Measurements from ENCODE around the gene NEDD8.
"Not testable (repeated sequence)": the region's sequence is repeated elsewhere in the genome, so short reads cannot be mapped to it uniquely, and the experiment has no call there.

The NEDD8 gene

GRCh38 chr14:24249230-24250021 lies 17.3 kb upstream of the NEDD8 start:
- in situ Hi-C loops (cut with MboI; ENCODE audit: low sequenced_read_pairs), result no loop called here

DNA sequence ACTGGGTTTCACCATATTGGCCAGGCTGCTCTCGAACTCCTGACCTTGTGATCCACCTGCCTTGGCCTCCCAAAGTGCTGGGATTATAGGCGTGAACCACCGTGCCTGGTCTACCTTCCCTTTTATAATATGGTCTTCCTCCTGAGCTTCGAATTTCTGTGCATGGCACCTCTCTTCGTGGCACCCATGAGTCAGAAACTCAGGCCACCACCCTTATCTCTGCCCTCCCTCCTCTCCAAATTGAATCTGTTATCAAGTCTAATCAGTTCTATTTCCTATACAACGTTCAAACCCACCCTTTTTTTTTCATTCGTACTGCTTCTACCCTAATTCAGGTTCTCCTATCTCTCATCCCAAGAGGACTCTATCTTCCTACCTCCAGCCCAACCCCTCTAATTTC lies 15.3 kb upstream of the NEDD8 start:
- in situ Hi-C loops (cut with MboI; ENCODE audit: low sequenced_read_pairs), result no loop called here

DNA sequence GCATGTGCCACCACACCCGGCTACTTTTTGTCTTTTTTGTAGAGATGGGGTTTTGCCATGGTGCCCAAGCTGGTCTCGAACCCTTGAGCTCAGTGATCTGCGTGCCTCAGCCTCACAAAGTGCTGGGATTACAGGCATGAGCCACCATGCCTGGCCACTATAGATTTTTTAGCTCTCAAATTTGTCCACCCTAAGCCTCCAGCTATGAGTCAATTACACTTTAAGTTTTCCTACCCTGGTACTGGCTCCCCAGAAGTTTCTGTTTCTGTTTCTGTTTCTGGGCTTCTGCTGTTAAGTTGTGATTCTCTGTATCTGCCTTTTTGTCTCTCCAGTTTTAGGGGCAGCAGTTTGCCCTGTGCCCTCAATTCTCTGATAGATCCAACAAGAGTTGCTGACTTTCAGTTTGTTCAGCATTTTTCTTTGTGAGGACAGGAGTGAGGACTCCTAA lies 14.6 kb upstream of the NEDD8 start:
- in situ Hi-C loops (cut with MboI; ENCODE audit: low sequenced_read_pairs), result no loop called here

DNA sequence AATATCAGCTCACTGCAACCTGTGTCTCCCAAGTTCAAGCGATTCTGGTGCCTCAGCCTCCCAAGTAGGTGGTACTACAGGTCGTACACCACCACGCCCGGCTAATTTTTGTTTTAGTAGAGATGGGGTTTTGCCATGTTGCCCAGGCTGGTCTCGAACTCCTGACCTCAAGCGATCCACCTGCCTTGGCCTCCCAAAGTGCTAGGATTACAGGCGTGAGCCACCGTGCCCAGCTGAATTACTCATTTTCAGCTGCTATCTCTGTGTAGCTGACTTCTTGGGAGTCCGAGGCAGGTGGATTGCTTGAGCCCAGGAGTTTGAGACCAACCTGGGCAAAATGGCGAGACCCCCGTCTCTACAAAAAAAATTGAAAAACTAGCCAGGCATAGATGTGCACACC lies 13.2 kb upstream of the NEDD8 start:
- in situ Hi-C loops (cut with MboI; ENCODE audit: low sequenced_read_pairs), result not testable (repeated sequence)

DNA sequence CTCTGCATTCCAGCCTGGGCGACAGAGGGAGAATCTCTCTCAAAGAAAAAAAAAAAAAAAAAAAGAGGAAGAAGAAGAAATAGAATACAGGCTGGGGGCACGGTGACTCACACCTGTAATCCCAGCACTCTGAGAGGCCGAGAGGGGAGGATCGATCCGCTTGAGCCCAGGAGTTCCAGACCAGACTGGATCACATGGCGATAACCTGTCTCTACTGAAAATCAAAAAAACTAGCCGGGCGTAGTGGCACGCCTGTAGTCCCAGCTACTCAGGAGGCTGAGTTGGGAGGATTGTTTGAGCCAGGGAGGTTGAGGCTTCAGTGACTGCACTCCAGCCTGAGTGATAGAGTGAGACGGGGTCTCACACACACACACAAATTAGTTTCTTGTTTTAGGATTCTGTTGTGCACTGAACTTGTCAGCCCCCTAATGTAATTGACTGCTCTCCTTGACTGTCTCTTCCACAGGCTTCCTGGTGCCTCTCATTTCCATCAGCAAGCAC lies 11.2 kb upstream of the NEDD8 start:
- in situ Hi-C loops (cut with MboI; ENCODE audit: low sequenced_read_pairs), result no loop called here

DNA sequence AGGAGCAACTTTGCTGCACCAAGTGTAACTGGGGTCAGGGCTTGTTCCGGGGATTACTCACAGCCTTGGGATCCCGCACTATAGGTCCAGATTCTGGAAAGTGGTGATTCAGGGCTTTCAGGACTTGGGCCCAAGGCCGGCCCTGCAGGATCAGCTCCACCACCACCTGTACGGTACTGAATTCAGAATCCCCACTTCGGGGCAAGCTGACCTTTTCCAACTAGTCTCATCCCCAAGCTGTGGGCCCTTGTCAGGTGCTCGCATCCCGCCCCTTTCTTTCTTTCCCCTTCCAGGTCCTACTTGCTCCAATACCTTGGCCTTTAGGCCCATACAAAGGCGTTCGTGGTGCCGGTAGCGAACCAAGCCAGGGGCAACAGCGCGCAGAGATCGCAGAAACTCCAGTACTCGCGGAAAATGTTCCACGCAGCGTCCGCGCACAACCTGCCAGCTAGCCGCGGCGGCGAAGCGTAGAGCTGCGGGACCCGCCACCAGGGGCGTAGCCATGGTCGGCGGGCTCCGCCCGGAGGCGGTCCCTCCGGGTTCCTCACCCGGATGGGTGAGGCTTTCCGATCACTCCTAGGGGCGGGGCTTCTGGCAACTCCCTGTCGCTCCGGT lies 9.8 kb upstream of the NEDD8 start:
- in situ Hi-C loops (cut with MboI; ENCODE audit: low sequenced_read_pairs), result no loop called here

- in situ Hi-C loops (cut with MboI; ENCODE audit: low sequenced_read_pairs), result no loop called here
These were observed 8.1 kb upstream of the NEDD8 start for GRCh38 chr14:24240110-24240918.

DNA sequence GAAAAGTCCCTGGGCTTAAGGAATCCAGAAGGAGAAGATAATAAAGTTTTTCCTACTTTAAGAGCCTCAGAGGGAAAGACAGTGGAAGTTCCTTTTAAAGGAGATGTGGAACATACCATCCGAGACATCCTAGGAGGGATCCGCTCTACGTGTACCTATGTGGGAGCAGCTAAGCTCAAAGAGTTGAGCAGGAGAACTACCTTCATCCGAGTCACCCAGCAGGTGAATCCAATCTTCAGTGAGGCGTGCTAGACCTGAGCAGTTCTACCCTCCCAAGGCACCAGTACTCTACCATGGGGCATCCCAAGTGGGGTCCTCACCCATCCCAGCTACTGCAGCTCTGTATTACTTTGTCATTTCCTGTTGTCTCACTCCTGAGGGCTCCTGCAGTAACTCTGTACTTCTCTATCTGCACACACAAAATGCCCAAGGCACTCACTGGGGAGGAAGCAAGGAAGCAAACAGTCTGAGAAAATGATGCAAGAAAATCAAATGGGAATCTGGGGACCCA lies 6.4 kb upstream of the NEDD8 start:
- in situ Hi-C loops (cut with MboI; ENCODE audit: low sequenced_read_pairs), result no loop called here

DNA sequence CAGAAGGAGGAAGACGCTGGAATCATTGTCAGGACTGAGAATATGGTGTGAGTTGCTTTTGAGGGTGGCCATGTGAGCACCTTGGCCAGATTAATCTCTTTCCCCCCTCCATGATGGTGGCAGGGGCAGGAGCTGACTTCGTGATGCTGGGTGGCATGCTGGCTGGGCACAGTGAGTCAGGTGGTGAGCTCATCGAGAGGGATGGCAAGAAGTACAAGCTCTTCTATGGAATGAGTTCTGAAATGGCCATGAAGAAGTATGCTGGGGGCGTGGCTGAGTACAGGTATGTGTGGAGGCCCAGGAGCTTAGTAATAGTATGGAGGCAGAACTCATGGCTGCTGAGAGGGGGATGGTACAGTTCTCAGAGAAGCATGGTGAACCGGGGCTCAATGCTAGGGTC lies 6.0 kb upstream of the NEDD8 start:
- in situ Hi-C loops (cut with MboI; ENCODE audit: low sequenced_read_pairs), result no loop called here

- in situ Hi-C loops (cut with MboI; ENCODE audit: low sequenced_read_pairs), result no loop called here
These were observed 5.3 kb upstream of the NEDD8 start for GRCh38 chr14:24237463-24237955.

GRCh38 chr14:24236689-24237462 lies 4.7 kb upstream of the NEDD8 start:
- in situ Hi-C loops (cut with MboI; ENCODE audit: low sequenced_read_pairs), result no loop called here

- in situ Hi-C loops (cut with MboI; ENCODE audit: low sequenced_read_pairs), result no loop called here
These were observed 3.9 kb upstream of the NEDD8 start for GRCh38 chr14:24235804-24236688.

DNA sequence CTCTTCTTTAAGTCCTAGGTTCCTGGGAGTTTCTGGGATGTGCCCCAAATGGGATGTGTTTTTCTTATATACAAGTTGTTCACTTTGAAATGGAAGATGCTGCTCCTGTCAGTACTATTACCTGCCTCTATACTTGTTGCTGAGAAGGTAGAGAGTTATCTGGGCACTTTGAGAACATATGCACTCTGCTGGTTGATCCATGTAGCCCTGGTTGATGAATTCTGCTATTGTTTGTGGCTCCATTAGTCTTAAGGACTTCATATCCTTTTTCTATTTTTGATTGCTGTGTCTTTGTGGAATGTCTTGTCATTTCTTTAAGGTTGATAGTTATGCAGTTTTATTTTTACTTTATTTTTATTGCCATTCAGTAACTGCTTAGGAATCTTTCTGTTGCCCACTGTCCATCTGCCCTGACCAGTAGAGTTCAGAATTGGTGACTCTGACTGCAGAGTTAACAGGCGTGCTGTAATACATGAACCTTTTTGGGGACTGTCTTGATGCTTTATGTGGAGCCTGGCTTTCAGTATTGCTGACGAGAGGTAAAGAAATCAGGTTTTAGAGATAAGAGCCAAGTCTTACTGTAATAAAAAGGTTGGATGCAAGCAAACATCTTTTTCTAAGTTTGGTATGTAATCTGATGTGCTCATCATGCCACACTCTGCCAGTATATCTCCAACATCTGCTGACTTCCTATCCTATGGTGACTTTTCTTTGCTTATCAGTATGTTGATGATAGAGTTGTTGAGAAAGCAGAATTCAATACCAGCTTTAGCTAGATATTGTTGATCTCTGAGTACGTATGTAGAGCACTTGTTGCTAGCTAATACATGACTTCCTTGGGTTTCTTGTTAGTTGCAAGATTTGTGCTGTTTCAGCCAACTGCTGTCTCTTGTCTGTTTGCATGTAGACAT lies 2.2 kb upstream of the NEDD8 start:
- in situ Hi-C loops (cut with MboI; ENCODE audit: low sequenced_read_pairs), result no loop called here

- in situ Hi-C loops (cut with MboI; ENCODE audit: low sequenced_read_pairs), result no loop called here
These were observed 1.3 kb upstream of the NEDD8 start for GRCh38 chr14:24233538-24233866.

- in situ Hi-C loops (cut with MboI; ENCODE audit: low sequenced_read_pairs), result no loop called here
These were observed 724 bp upstream of the NEDD8 start, which contains the start of gene GMPR2 for GRCh38 chr14:24232645-24233537. GMPR2 (plus strand) TSS chr14:24232929; CDS start chr14:24233254, 325 bp downstream.

- in situ Hi-C loops (cut with MboI; ENCODE audit: low sequenced_read_pairs), result no loop called here
These were observed 675 bp downstream of the NEDD8 start for GRCh38 chr14:24231263-24232120.
